ENCODE data around the gene IFNL1.

The IFNL1 gene

DNA sequence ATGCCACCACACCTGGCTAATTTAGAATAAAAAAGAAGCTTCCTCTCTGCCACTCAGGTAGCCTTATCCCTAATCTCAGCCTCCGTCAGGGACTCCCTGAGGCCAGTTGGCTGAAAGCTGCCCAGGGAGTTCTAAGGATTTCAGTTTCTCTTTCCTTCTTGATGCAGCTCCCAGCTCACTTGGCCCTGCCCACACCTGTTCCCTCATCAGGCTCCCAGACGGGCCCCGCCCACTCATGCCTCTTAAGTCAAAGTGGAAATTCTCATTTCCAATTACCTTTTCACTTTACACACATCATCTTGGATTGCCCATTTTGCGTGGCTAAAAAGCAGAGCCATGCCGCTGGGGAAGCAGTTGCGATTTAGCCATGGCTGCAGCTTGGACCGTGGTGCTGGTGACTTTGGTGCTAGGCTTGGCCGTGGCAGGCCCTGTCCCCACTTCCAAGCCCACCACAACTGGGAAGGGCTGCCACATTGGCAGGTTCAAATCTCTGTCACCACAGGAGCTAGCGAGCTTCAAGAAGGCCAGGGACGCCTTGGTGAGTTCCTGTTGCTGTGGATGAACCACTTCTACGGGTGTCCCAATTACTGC is at the start of gene IFNL1:
Gene IFNL1 (plus strand): TSS at position 353 of the 591 bp plus-strand sequence. CDS start 15 bp downstream, at position 368.
- FAIRE-seq, result no peak
- TF ChIP-seq POLR2A (IDR thresholded peaks at IDR 0.05; ENCODE audit: low read depth, low read length), result no peak
- no peak for DNase-seq (ENCODE audit: insufficient read length, low spot score)

DNA sequence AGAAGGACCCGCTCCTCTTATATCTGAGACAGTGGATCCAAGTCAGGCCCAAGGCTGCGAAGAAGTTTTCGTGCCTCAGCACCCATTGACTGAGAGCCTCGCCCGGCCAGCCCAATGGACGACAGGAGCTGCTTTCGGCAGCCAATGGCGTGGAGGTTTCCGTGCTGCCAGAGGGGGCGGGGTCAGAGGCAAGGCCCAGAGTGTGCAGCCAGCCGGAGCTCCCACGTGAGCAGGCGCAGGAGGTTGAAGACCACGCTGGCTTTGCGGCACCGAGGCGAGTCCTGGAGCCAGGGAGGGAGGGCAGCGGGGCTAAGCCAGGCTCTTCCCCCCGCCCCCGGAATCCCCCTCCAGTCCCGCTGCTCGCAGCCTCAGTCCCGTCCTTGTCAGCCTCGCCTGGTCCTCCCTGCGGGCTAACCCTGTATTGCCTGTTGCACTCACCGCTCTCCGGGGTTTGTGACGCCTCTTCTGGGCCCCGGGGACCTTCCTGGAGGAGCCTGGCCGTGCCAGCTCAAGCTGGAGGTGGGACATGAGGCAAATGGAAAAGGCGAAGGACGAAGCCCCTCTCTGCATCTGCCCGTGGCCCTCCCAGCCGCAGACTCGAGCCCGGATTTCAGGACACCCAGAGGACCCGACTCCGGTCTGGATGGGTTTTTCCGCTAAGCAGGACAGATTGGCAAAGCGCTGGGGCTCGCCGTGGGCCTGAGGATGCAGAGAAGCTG is 49.1 kb upstream of the IFNL1 start:
- FAIRE-seq (no peak), DNase-seq (ENCODE audit: insufficient read length, low spot score) (no peak)
- no peak for TF ChIP-seq POLR2A (IDR thresholded peaks at IDR 0.05; ENCODE audit: low read depth, low read length)

DNA sequence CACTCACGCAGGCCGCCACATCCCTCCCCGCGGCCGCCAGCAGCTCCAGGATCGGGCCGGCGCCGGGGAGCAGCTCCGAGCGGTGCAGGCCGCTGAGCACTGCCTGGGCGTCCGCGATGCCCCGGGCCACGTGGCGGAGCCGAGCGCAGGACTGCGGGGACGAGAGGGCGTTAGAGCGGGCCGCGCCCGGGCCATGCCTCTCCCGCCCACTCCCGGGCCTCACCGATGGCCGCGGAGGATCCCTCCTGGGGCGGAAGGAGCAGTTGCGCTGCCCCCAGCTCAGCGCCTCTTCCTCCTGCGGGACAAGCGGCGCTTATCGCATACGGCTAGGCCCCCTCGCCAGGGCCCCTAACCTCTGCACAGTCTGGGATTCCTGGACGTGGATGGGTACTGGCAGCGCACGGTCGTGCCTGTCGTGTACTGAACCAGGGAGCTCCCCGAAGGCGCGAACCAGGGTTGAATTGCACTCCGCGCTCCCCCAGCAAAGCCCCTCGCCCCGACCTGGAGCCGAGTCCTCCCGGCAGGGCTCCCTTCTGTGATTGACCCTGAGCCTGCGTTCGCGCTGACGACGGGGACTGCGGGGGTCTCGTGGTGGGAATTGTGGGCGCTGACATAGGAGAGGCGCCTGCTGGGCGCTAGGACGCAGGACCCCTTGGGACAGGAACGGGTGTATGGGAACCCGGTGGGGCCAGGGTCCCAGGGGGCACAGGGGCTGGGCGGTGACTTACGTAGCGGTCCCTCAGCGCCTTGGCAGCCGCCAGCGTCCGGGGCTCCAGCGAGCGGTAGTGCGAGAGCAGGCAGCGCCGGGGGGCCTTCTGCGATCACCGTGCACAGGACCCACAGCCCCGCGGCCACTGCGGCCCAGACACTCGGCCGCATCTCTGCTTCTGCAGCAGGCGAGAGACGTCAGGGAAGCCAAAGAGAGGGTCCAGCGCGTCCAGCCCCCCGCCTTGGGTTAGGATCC is 48.2 kb upstream of the IFNL1 start:
- no peak for DNase-seq (ENCODE audit: insufficient read length, low spot score)
- TF ChIP-seq POLR2A (IDR thresholded peaks at IDR 0.05; ENCODE audit: low read depth, low read length), result no peak
- no peak for FAIRE-seq

DNA sequence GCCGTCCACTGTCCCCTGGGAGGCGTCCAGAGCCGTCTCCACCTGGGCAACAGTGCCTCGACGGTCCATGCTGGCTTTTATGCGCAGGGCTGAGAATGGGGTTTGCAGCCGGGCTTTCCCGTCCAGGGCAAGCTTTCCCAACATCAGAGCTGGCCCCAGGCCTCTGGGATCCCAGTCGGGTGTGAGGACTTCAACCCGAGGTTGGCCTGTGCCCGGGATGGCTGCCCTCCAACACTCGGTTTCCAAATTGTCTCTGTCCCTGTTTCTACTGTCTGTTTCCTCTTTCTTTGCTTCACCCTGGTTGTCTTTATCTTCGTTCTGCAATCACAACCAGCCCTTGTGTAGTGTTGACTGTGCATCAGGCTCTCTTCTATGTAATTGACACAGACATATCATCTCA is 47.4 kb upstream of the IFNL1 start, which contains the start of gene IFNL4:
Gene IFNL4 (minus strand): TSS at position 51 of the 400 bp plus-strand sequence.
- DNase-seq (ENCODE audit: insufficient read length, low spot score) (no peak), FAIRE-seq (no peak)
- TF ChIP-seq POLR2A (IDR thresholded peaks at IDR 0.05; ENCODE audit: low read depth, low read length), result no peak

DNA sequence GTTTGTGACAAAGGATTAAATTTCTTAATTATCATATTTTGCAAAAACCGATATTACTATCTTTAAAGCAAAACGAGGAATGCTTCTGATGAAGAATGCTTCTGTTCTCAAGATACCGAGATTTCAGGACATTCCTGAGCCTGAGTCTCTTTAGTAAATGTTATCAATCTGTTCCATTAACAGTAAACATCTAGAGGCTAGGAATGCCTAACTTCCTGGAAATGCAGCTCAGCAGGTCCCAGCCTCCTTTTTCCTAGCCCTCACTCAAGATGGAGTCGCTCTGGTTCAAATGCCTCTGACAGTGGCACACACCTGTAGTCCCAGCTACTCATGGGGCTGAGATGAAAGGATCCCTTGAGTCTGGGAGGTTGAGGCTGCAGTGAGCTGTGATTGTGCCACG is 45.1 kb upstream of the IFNL1 start:
- DNase-seq (ENCODE audit: insufficient read length, low spot score), result no peak
- no peak for TF ChIP-seq POLR2A (IDR thresholded peaks at IDR 0.05; ENCODE audit: low read depth, low read length)
- no peak for FAIRE-seq

DNA sequence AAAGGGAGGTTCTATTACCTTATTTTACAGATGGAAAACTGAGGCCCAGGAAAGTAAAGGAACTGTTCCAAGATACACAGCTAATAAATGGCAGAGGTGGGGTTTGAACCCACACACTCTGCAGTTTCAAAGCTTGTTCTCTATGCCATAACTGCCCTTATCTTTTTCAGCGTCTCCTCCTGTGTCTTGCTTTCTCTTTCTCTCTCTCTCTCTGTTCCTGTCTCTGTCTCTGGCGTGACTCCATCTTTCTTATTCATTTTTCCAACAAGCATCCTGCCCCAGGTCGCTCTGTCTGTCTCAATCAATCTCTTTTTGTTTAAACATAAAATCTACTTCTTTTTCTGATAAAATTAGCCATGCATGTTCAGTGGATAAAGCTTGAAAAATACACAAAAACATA is 44.4 kb upstream of the IFNL1 start:
- DNase-seq (ENCODE audit: insufficient read length, low spot score) (no peak), FAIRE-seq (no peak)
- no peak for TF ChIP-seq POLR2A (IDR thresholded peaks at IDR 0.05; ENCODE audit: low read depth, low read length)

DNA sequence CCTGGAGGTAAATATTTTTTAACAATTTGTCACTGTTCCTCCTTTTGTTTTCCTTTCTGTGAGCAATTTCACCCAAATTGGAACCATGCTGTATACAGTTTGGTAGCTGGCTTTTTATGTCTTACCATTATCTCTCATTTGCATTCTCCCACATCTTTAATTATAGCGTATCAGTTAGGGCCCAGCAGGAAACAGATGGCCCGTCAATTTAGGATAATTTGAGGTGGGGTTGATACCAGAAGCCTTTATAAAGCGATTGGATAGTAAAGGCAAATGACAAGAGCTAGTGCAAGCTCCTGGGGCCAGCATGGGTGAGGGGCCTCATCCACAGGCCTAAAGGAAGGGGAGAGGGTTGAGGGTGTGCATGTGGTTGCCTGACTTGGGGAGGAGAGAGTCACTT is 43.7 kb upstream of the IFNL1 start:
- FAIRE-seq, result no peak
- no peak for DNase-seq (ENCODE audit: insufficient read length, low spot score)
- no peak for TF ChIP-seq POLR2A (IDR thresholded peaks at IDR 0.05; ENCODE audit: low read depth, low read length)

DNA sequence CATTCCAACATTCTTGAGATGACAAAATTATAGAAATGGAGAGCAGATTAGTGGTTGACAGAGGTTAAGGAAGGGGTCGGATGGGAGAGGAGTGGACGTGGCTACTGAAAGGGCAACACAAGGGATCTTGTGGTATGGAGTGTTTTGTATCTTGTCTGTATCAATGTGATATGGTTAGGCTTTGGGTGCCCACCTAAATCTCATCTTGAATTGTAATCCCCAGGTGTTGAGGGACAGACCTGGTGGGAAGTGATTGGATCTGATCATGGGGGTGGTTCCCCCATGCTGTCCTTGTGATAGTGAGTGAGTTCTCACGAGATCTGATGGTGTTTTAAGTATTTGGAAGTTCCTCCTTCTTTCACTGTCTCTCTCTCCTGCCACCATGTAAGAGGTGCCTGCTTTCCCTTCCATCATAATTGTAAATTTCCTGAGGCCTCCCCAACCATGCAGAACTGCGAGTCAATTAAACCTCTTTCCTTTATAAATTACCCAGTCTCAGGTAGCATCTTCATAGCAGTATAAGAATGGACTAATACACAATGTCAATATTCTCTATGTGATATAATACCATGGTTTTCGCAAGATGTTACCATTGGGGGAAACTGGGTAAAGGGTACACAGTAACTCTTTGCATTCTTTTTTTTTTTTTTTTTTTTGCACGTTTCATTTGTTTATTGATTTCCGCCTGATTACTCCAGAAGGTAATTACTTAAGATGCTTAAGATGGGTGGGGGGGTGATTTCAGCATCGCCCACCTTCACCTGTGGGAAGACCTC is 42.6 kb upstream of the IFNL1 start:
- no peak for TF ChIP-seq POLR2A (IDR thresholded peaks at IDR 0.05; ENCODE audit: low read depth, low read length)
- no peak for DNase-seq (ENCODE audit: insufficient read length, low spot score)
- FAIRE-seq, result no peak

DNA sequence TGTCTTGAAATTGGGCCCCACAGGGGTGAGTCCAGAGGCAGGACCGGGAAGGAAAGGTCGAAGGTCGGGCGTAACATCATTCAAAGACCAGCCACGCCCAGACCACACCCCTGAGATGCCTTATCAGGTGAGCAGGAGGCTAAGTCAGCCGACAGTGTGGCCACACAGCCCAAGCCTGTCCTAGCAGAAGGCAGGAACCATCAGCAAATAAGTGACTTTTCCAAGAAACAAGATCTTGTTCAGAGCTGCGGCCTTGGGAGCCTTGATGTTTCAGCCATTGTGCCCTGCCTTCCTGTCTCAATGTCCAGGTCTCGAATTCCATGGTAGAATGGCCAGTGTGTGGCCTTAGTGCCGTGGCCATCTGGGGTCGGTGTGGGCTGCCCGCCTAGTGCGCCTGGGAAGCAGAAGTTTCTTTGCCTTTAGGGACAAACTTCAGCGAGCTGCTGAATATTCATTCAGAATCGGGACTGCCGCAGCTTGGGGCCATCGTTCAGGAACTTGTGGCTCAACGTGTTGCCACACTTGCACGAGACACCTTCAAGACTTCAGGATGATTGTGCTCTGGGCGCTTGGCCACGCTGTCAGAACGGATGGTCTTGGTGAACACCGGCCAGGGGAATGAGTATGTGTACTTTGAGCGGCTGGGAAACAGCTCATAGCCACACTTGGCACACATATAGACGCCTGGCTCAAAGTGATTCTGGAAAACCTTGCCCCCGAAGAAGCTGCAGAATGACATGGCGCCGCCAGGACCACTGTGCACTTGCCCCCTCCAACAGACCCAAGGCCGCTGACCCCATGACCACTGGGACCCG is 41.5 kb upstream of the IFNL1 start:
- FAIRE-seq, result no peak
- no peak for TF ChIP-seq POLR2A (IDR thresholded peaks at IDR 0.05; ENCODE audit: low read depth, low read length)
- no peak for DNase-seq (ENCODE audit: insufficient read length, low spot score)

DNA sequence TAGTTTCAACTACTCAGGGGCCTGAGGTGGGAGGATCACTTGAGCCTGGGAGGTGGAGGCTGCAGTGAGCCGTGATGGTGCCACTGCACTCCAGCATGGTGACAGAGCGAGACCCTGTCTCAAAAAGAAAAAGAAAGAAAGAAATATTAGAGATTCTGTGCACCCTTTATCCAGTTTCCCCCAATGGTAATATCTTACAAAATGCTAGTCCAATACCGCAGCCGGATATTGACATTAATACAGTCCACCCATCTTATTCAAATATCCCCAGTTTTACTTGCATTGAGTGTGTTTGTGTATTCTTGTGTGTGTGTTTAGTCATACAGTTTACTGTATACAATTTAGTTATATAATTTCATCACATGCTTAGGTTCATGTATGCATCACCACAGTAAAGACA is 39.0 kb upstream of the IFNL1 start:
- no peak for TF ChIP-seq POLR2A (IDR thresholded peaks at IDR 0.05; ENCODE audit: low read depth, low read length)
- FAIRE-seq, result no peak
- DNase-seq (ENCODE audit: insufficient read length, low spot score), result no peak

DNA sequence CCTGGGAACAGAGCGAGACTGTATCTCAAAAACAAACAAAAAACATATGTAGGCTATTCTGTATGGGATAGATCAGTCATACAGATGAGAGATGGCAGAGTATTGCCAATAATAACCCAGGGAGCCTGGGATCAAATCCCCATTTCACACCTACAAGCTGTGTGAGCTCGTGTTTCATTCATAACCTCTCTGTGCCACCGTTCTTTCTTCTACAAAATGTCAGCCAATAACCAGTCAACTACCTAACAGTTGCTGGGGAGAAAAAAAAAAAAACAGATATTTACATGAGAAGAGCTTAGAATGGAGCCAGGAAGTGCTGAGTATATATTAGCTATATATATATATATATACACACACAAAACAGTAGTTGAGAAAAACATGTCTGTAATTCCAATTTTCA is 34.5 kb upstream of the IFNL1 start:
- no peak for TF ChIP-seq POLR2A (IDR thresholded peaks at IDR 0.05; ENCODE audit: low read depth, low read length)
- DNase-seq (ENCODE audit: insufficient read length, low spot score), result no peak
- no peak for FAIRE-seq

DNA sequence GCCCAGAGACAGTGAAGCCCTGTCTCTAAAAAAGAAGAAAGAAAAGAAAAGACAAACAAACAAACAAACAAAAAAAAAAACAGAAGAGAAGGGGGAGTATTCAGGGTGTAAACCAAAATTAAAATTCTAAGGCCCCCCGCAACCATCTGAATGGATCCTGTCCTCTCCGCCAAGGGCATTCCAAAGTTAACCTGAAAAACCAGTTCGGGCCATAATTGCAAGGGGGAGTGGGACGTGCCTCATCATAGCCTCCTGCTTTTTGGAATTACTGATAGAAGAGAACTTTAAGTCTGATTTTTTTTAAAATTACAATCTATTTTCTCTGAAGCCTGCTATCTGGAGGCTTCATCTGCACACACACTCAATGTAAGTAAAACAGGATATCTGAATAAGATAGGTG is 33.7 kb upstream of the IFNL1 start:
- DNase-seq (ENCODE audit: insufficient read length, low spot score) (no peak), FAIRE-seq (no peak)
- no peak for TF ChIP-seq POLR2A (IDR thresholded peaks at IDR 0.05; ENCODE audit: low read depth, low read length)

DNA sequence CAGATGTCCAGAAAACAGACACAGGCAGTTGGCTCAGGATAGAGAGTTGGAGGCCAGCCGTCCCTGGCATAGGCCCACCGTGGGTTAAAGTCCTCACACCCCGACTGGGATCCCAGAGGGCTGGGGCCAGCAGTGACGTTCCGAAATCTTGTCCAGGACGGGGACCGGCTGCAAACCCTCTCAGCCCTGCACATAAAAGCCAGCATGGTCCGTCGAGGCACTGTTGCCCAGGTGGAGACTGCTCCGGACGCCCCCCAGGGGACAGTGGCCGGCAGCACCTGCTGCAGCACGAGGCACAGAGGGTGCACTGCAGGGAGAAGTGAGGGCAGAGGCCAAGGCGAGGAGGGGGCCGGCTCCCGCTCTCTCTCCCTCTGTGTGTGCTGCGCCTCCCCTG is 32.3 kb upstream of the IFNL1 start:
- FAIRE-seq, result no peak
- no peak for DNase-seq (ENCODE audit: insufficient read length, low spot score)
- no peak for TF ChIP-seq POLR2A (IDR thresholded peaks at IDR 0.05; ENCODE audit: low read depth, low read length)
